ENCODE results near the gene LCAT.

The LCAT gene

DNA sequence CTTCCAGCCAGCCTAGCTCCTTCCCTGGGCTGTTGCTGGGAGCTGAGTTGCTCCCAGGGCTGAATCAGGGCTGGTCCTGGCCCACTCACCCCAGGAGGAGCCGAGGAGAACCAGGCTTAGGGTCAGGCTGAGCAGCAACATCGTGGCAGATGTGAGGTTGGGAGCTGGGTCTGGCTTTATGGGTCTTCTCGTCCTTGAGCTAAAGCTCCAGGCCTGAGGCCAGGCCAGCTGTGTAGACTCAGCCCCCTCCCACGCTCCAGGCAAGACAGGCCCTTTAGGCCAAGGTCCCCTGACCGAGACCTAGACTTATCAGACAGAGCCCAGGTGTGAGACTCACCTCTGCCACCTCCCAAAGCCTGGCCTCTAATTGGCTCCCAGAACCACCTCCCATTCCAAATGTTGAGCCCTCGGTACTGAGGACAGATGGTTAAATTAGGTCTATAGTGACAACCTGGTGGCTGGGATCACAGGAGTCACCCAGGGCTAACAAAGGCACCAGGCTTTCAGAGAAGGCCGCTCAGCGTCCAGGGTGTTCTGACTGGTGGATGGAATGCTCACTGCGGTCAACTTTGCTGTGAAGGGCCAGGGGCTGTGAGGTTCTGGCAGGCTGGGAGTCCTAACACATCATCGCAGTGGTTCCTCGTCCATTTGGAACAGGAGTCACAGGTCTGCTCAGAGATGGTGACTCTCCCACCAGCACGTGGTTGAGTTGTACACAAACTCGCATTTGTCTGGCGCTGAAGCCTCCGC is 12.0 kb downstream of the LCAT start, which contains the start of gene CTRL:
CTRL (minus strand) TSS at position 151 of the 750 bp plus-strand sequence; CDS start at position 141, 10 bp downstream.
- no peak within 1 kb of the TSS for H3K27ac ChIP-seq (ENCODE audit: low read depth, low read length)
- H3K36me3 ChIP-seq (ENCODE audit: control insufficient read depth, insufficient read depth, low read length) = peaks cover 9% of the 10 kb centered on the region
- H3K4me1 ChIP-seq (ENCODE audit: control insufficient read depth, insufficient read depth, low read length) = peaks cover 9% of the 10 kb centered on the region
- H3K27me3 ChIP-seq (ENCODE audit: control insufficient read depth, insufficient read depth, low read length) = no peaks in the 10 kb centered on the region
- no peak within 1 kb of the TSS for H3K9ac ChIP-seq (ENCODE audit: low read length)
- no peak within 1 kb of the TSS for H3K4me3 ChIP-seq (ENCODE audit: low read length)

DNA sequence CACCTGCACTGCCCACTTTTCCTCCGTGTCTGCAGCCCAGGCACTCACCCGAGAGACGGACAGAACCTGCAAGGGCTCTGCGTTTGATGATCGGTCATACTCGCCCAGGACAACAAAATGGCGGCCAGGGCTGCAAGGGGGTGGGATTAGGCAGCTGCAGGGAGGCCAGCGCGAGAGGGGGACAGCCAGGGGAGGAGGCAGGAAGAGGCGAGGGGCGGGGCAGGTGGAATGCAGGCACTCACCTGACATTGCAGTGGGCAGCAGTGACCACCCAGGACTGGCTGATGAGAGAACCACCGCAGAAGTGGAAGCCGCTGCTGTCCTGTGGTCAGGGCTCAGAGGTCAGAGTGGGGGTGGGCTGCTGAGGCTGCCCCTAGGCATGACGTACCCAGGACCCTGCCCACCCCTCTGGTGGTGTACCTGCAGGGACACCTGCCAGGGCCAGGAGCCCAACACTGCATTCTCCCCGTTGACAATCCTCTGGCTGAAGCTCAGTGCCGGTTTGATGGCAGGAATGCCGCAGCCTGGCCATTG is 13.2 kb downstream of the LCAT start:
- peaks cover 9% of the 10 kb centered on the region for H3K4me1 ChIP-seq (ENCODE audit: control insufficient read depth, insufficient read depth, low read length)
- no peak overlapping the region for H3K9ac ChIP-seq (ENCODE audit: low read length)
- H3K4me3 ChIP-seq (ENCODE audit: low read length) = no peak overlapping the region
- peaks cover 9% of the 10 kb centered on the region for H3K36me3 ChIP-seq (ENCODE audit: control insufficient read depth, insufficient read depth, low read length)
- H3K27me3 ChIP-seq (ENCODE audit: control insufficient read depth, insufficient read depth, low read length) = no peaks in the 10 kb centered on the region
- H3K27ac ChIP-seq (ENCODE audit: low read depth, low read length) = no peak overlapping the region

DNA sequence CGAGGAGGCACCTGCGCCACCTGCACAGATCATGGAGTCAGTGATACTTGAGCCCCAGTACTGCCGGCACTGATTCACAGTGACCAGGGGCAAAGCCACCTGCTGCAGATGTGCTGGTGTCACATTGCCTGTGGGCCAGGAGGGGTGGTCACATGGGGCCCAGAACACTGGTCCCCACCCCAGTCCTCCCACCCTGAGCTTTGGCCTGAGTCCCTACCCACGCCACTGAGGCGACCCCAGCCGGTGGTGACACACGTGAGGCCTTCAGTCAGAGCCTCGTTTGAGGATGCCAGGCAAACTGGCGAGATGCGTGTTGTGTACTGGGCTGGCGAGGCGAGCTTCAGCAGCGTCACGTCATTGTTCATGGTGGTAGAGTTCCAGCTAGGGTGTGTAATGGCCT is 13.7 kb downstream of the LCAT start:
- Histone ChIP-seq H3K36me3 (ENCODE audit: control insufficient read depth, insufficient read depth, low read length) (peaks cover 9% of the 10 kb centered on the region), H3K9ac (ENCODE audit: low read length) (no peak overlapping the region)

GRCh38 chr16:67928561-67929364 is 15.2 kb downstream of the LCAT start:
- H3K27me3 ChIP-seq (ENCODE audit: control insufficient read depth, insufficient read depth, low read length) = no peaks in the 10 kb centered on the region
- H3K4me1 ChIP-seq (ENCODE audit: control insufficient read depth, insufficient read depth, low read length) = no peaks in the 10 kb centered on the region
- no peak overlapping the region for H3K4me3 ChIP-seq (ENCODE audit: low read length)
- H3K27ac ChIP-seq (ENCODE audit: low read depth, low read length) = no peak overlapping the region
- H3K9ac ChIP-seq (ENCODE audit: low read length) = no peak overlapping the region
- peaks cover 9% of the 10 kb centered on the region for H3K36me3 ChIP-seq (ENCODE audit: control insufficient read depth, insufficient read depth, low read length)

More for the DNA sequence above, 13.7 kb downstream of the LCAT start:
- Histone ChIP-seq H3K27ac (ENCODE audit: low read depth, low read length) (no peak overlapping the region), H3K4me3 (ENCODE audit: low read length) (no peak overlapping the region), H3K4me1 (ENCODE audit: control insufficient read depth, insufficient read depth, low read length) (peaks cover 6% of the 10 kb centered on the region), H3K27me3 (ENCODE audit: control insufficient read depth, insufficient read depth, low read length) (no peaks in the 10 kb centered on the region)

GRCh38 chr16:67928147-67928546 is 15.8 kb downstream of the LCAT start:
- Histone ChIP-seq H3K4me3 (ENCODE audit: low read length) (no peak overlapping the region), H3K9ac (ENCODE audit: low read length) (no peak overlapping the region), H3K36me3 (ENCODE audit: control insufficient read depth, insufficient read depth, low read length) (peaks cover 9% of the 10 kb centered on the region), H3K27ac (ENCODE audit: low read depth, low read length) (no peak overlapping the region), H3K27me3 (ENCODE audit: control insufficient read depth, insufficient read depth, low read length) (no peaks in the 10 kb centered on the region), H3K4me1 (ENCODE audit: control insufficient read depth, insufficient read depth, low read length) (no peaks in the 10 kb centered on the region)

DNA sequence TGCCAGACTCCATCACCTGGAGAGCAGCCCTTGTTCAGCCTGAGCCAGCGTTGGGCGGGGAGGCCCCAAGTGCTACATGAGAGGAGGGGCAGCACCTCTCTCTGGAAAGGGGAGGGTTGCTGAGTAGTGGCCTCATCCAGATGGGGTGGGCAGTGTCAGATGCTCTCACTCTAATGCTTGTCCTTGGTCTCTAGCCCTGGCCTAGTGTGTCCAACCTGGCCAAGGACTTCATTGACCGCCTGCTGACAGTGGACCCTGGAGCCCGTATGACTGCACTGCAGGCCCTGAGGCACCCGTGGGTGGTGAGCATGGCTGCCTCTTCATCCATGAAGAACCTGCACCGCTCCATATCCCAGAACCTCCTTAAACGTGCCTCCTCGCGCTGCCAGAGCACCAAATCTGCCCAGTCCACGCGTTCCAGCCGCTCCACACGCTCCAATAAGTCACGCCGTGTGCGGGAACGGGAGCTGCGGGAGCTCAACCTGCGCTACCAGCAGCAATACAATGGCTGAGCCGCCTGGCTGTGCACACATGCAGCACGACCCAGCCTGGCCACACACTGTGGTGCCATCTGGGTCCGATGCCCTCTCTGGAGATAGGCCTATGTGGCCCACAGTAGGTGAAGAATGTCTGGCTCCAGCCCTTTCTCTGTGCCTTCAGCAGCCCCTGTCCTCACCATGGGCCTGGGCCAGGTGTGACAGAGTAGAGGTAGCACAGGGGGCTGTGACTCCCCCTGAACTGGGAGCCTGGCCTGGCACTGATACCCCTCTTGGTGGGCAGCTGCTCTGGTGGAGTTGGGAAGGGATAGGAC is 16.6 kb downstream of the LCAT start:
- no peaks in the 10 kb centered on the region for H3K4me1 ChIP-seq (ENCODE audit: control insufficient read depth, insufficient read depth, low read length)
- peaks cover 9% of the 10 kb centered on the region for H3K36me3 ChIP-seq (ENCODE audit: control insufficient read depth, insufficient read depth, low read length)
- H3K27me3 ChIP-seq (ENCODE audit: control insufficient read depth, insufficient read depth, low read length) = no peaks in the 10 kb centered on the region
- no peak overlapping the region for H3K4me3 ChIP-seq (ENCODE audit: low read length)
- no peak overlapping the region for H3K27ac ChIP-seq (ENCODE audit: low read depth, low read length)
- no peak overlapping the region for H3K9ac ChIP-seq (ENCODE audit: low read length)

GRCh38 chr16:67926181-67926750 is 17.7 kb downstream of the LCAT start:
- no peak overlapping the region for H3K9ac ChIP-seq (ENCODE audit: low read length)
- H3K27ac ChIP-seq (ENCODE audit: low read depth, low read length) = no peak overlapping the region

GRCh38 chr16:67924140-67924906 is 19.6 kb downstream of the LCAT start:
- Histone ChIP-seq H3K9ac (ENCODE audit: low read length) (no peak overlapping the region), H3K27me3 (ENCODE audit: control insufficient read depth, insufficient read depth, low read length) (no peaks in the 10 kb centered on the region), H3K27ac (ENCODE audit: low read depth, low read length) (no peak overlapping the region), H3K36me3 (ENCODE audit: control insufficient read depth, insufficient read depth, low read length) (peaks cover 3% of the 10 kb centered on the region), H3K4me1 (ENCODE audit: control insufficient read depth, insufficient read depth, low read length) (no peaks in the 10 kb centered on the region), H3K4me3 (ENCODE audit: low read length) (no peak overlapping the region)

More at GRCh38 chr16:67926181-67926750, 17.7 kb downstream of the LCAT start:
- Histone ChIP-seq H3K27me3 (ENCODE audit: control insufficient read depth, insufficient read depth, low read length) (no peaks in the 10 kb centered on the region), H3K4me1 (ENCODE audit: control insufficient read depth, insufficient read depth, low read length) (no peaks in the 10 kb centered on the region), H3K36me3 (ENCODE audit: control insufficient read depth, insufficient read depth, low read length) (peaks cover 9% of the 10 kb centered on the region), H3K4me3 (ENCODE audit: low read length) (no peak overlapping the region)

- Histone ChIP-seq H3K36me3 (ENCODE audit: control insufficient read depth, insufficient read depth, low read length) (peaks cover 6% of the 10 kb centered on the region), H3K9ac (ENCODE audit: low read length) (no peak overlapping the region), H3K4me1 (ENCODE audit: control insufficient read depth, insufficient read depth, low read length) (no peaks in the 10 kb centered on the region), H3K27me3 (ENCODE audit: control insufficient read depth, insufficient read depth, low read length) (no peaks in the 10 kb centered on the region), H3K4me3 (ENCODE audit: low read length) (no peak overlapping the region), H3K27ac (ENCODE audit: low read depth, low read length) (no peak overlapping the region)
Measured at GRCh38 chr16:67923414-67924116, 20.4 kb downstream of the LCAT start.

GRCh38 chr16:67922740-67923139 is 21.2 kb downstream of the LCAT start:
- Histone ChIP-seq H3K4me3 (ENCODE audit: low read length) (no peak overlapping the region), H3K9ac (ENCODE audit: low read length) (no peak overlapping the region), H3K36me3 (ENCODE audit: control insufficient read depth, insufficient read depth, low read length) (peaks cover 6% of the 10 kb centered on the region), H3K4me1 (ENCODE audit: control insufficient read depth, insufficient read depth, low read length) (peaks cover 6% of the 10 kb centered on the region), H3K27me3 (ENCODE audit: control insufficient read depth, insufficient read depth, low read length) (no peaks in the 10 kb centered on the region), H3K27ac (ENCODE audit: low read depth, low read length) (no peak overlapping the region)

DNA sequence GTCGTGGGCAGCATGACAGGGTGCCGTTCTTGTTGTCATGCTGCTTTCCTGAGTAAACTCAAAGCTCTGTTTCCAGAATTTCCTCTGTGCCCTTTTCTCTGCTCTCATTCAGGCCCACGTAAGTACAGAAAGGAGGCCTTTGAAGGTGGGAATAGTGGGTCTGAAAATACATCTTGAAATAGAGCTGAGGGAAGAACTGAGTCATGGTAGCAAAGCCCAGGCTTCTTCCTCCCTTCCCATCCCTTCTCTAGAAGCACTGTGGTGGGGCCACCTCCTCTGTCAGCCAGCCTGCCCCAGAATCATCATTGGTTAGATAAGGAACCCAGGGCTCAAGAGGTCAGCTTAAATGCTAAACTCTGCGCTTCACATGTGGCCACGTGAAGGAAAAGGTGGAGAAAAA is 21.7 kb downstream of the LCAT start:
- no peak overlapping the region for H3K27ac ChIP-seq (ENCODE audit: low read depth, low read length)
- H3K4me3 ChIP-seq (ENCODE audit: low read length) = no peak overlapping the region
- H3K36me3 ChIP-seq (ENCODE audit: control insufficient read depth, insufficient read depth, low read length) = peaks cover 6% of the 10 kb centered on the region
- H3K4me1 ChIP-seq (ENCODE audit: control insufficient read depth, insufficient read depth, low read length) = peaks cover 11% of the 10 kb centered on the region
- no peaks in the 10 kb centered on the region for H3K27me3 ChIP-seq (ENCODE audit: control insufficient read depth, insufficient read depth, low read length)
- no peak overlapping the region for H3K9ac ChIP-seq (ENCODE audit: low read length)

All from rectal smooth muscle tissue (tissue), 1 donor.